Measurements from ENCODE around the gene KRTAP10-7.

GRCh38 chr21:44572959-44573583 is 27.3 kb upstream of the KRTAP10-7 start:
- TF ChIP-seq POLR2A (IDR thresholded peaks at IDR 0.05) (no peak), CTCF (IDR thresholded peaks at IDR 0.05) (no peak)
